H1 (cell line): Measurements from ENCODE around the gene STX8. TPM values are rescaled to one million over a fixed set of nuclear protein-coding genes. Genes with fewer than 3 reads are reported as not detected.

ENCODE experiments used
- CTCF ChIA-PET: fragments of 300-600 bp; sonication (Branson Sonifier 250); formaldehyde crosslinking; loops from one replicate; lab custom pipeline; 2021; ENCODE audit not compliant: partially characterized antibody; lab: Charles Lee
- POLR2A ChIA-PET: fragments of 300-600 bp; sonication (Branson Sonifier 250); formaldehyde crosslinking; loops from one replicate; lab custom pipeline; 2021; ENCODE audit warnings: inconsistent platforms; ENCODE audit not compliant: partially characterized antibody; lab: Charles Lee
- DNase-seq, 2 experiments: peaks; one replicate each; pipeline versions ENCODE4 v3.0.0 to v3.0.0-alpha.2; 2010 to 2022; ENCODE audit warnings: low spot score in 2 of 2, low read depth in 1 of 2, mixed read lengths in 1 of 2
- FAIRE-seq: peaks from 2 replicates; lab custom pipeline; 2011; peaks lifted over from hg19 to GRCh38; lab: Jason Lieb, UNC
- H2AFZ ChIP-seq: 2 replicates; pipeline ENCODE4 v1.8.1; 2012; ENCODE audit warnings: low read length, inconsistent platforms
- H2AK5ac ChIP-seq: 2 replicates; pipeline ENCODE4 v1.6.1; 2013; ENCODE audit warnings: low read depth, low read length
- H2BK120ac ChIP-seq: replicated peaks from 2 replicates; pipeline ENCODE3; 2013; ENCODE audit warnings: low read depth, low read length, inconsistent platforms
- H2BK12ac ChIP-seq: 2 replicates; pipeline ENCODE4 v1.6.1; 2013; ENCODE audit warnings: low read depth, low read length
- H2BK15ac ChIP-seq: 2 replicates; pipeline ENCODE4 v1.6.1; 2013; ENCODE audit warnings: low read length
- H2BK20ac ChIP-seq: 2 replicates; pipeline ENCODE4 v1.6.1; 2013; ENCODE audit warnings: low read length
- H2BK5ac ChIP-seq: 2 replicates; pipeline ENCODE4 v1.6.1; 2013; ENCODE audit warnings: low read depth, low read length
- H3K14ac ChIP-seq: 2 replicates; pipeline ENCODE4 v1.6.1; 2013; ENCODE audit warnings: inconsistent platforms; ENCODE audit not compliant: insufficient read length
- H3K18ac ChIP-seq: 2 replicates; pipeline ENCODE4 v1.6.1; 2013; ENCODE audit warnings: low read length; ENCODE audit errors: extremely low read depth
- H3K23ac ChIP-seq: 2 replicates; pipeline ENCODE4 v1.6.1; 2013; ENCODE audit warnings: inconsistent platforms; ENCODE audit not compliant: insufficient read length
- H3K23me2 ChIP-seq: 2 replicates; pipeline ENCODE4 v1.6.1; 2013; ENCODE audit warnings: low read depth, low read length
- H3K27ac ChIP-seq: 2 replicates; pipeline ENCODE4 v1.6.1; 2011; ENCODE audit warnings: low read depth, low read length, inconsistent platforms
- H3K27me3 ChIP-seq, 4 experiments: replicated peaks in 1 of 4; 1 replicate in 1 of 4; 2 replicates in 3 of 4; pipeline versions ENCODE4 v1.6.1 to v1.8.1; 2011 to 2013; ENCODE audit warnings: low read length in 3 of 4, mild to moderate bottlenecking in 3 of 4, inconsistent platforms in 2 of 4, mixed read lengths in 2 of 4, moderate library complexity in 1 of 4; ENCODE audit not compliant: control insufficient read depth in 3 of 4, insufficient read depth in 3 of 4; ENCODE audit errors: extremely low read depth in 1 of 4
- H3K36me3 ChIP-seq, 4 experiments: 2 replicates each; pipeline versions ENCODE4 v1.6.1 to v1.8.1; 2011 to 2013; ENCODE audit warnings: mild to moderate bottlenecking in 4 of 4, low read length in 3 of 4, moderate library complexity in 2 of 4, control low read depth in 1 of 4, inconsistent platforms in 1 of 4; ENCODE audit not compliant: insufficient read depth in 4 of 4, control insufficient read depth in 2 of 4
- H3K4ac ChIP-seq: replicated peaks from 2 replicates; pipeline ENCODE3; 2013; ENCODE audit warnings: low read length, low read depth, mixed read lengths, inconsistent platforms; ENCODE audit not compliant: insufficient read length
- H3K4me1 ChIP-seq, 4 experiments: replicated peaks in 1 of 4; 1 replicate in 1 of 4; 2 replicates in 3 of 4; pipeline versions ENCODE4 v1.6.1 to v1.8.1; 2011 to 2013; ENCODE audit warnings: low read length in 3 of 4, inconsistent platforms in 2 of 4, mixed read lengths in 1 of 4; ENCODE audit not compliant: insufficient read depth in 4 of 4, control insufficient read depth in 3 of 4
- H3K4me2 ChIP-seq, 2 experiments: 2 replicates each; pipeline versions ENCODE4 v1.6.1 to v1.8.1; 2011 to 2013; ENCODE audit warnings: low read depth in 2 of 2, low read length in 2 of 2, control low read depth in 1 of 2, inconsistent platforms in 1 of 2, mild to moderate bottlenecking in 1 of 2; ENCODE audit not compliant: insufficient read depth in 1 of 2
- H3K4me3 ChIP-seq, 4 experiments: fragments of 200-600, 300-600 bp in 1 of 4; sonication (generic), shearing (Covaris generic), sonication (Bioruptor Twin) in 1 of 4; 2 replicates each; pipeline versions ENCODE4 v1.5.1 to v1.8.1; 2011 to 2016; ENCODE audit warnings: low read length in 4 of 4, low read depth in 3 of 4, control low read depth in 2 of 4, inconsistent platforms in 2 of 4, mild to moderate bottlenecking in 2 of 4, mixed read lengths in 1 of 4, moderate library complexity in 1 of 4; ENCODE audit not compliant: insufficient read depth in 2 of 4; ENCODE audit errors: extremely low read depth in 1 of 4
- H3K56ac ChIP-seq: replicated peaks from 2 replicates; pipeline ENCODE3; 2013; ENCODE audit warnings: low read depth, mild to moderate bottlenecking, mixed read lengths, low read length, inconsistent platforms; ENCODE audit not compliant: insufficient read length
- H3K79me1 ChIP-seq: 2 replicates; pipeline ENCODE4 v1.6.1; 2013; ENCODE audit warnings: low read depth, low read length, control low read depth
- H3K79me2 ChIP-seq, 2 experiments: 2 replicates each; pipeline versions ENCODE4 v1.6.1 to v1.8.1; 2012 to 2013; ENCODE audit warnings: low read length in 2 of 2, mild to moderate bottlenecking in 2 of 2, inconsistent platforms in 1 of 2; ENCODE audit not compliant: insufficient read depth in 2 of 2, control insufficient read depth in 1 of 2
- H3K9ac ChIP-seq, 4 experiments: replicated peaks in 1 of 4; 1 replicate in 1 of 4; 2 replicates in 3 of 4; pipeline versions ENCODE4 v1.6.1 to v1.8.1; 2011 to 2013; ENCODE audit warnings: low read depth in 3 of 4, low read length in 3 of 4, control low read depth in 2 of 4, mild to moderate bottlenecking in 2 of 4, moderate library complexity in 2 of 4, inconsistent platforms in 1 of 4; ENCODE audit errors: extremely low read depth in 1 of 4
- H3K9me3 ChIP-seq, 2 experiments: 2 replicates each; pipeline versions ENCODE4 v1.6.1 to v1.8.1; 2012 to 2013; ENCODE audit warnings: mild to moderate bottlenecking in 2 of 2, moderate library complexity in 2 of 2, control low read depth in 1 of 2, inconsistent platforms in 1 of 2, low read depth in 1 of 2, low read length in 1 of 2, mixed read lengths in 1 of 2; ENCODE audit not compliant: insufficient read depth in 2 of 2
- H4K20me1 ChIP-seq, 2 experiments: replicated peaks in 1 of 2; 2 replicates each; pipeline versions ENCODE3 to v1.8.1; 2011 to 2013; ENCODE audit warnings: inconsistent platforms in 2 of 2, low read length in 2 of 2, mild to moderate bottlenecking in 1 of 2; ENCODE audit not compliant: insufficient read depth in 2 of 2, control insufficient read depth in 1 of 2
- H4K5ac ChIP-seq: 2 replicates; pipeline ENCODE4 v1.6.1; 2013; ENCODE audit warnings: low read length, low read depth, mixed read lengths, inconsistent platforms; ENCODE audit not compliant: insufficient read length
- H4K8ac ChIP-seq: 2 replicates; pipeline ENCODE4 v1.8.0; 2013; ENCODE audit warnings: mild to moderate bottlenecking, moderate library complexity, low read length, inconsistent platforms; ENCODE audit not compliant: insufficient read depth; ENCODE audit errors: extremely low read depth
- H4K91ac ChIP-seq: replicated peaks from 2 replicates; pipeline ENCODE3; 2013; ENCODE audit warnings: low read length, mixed read lengths, inconsistent platforms; ENCODE audit not compliant: insufficient read length
- ATF2 ChIP-seq: IDR thresholded peaks from 2 replicates; pipeline ENCODE4 v1.6.1; 2012; ENCODE audit warnings: low read length, inconsistent platforms
- ATF3 ChIP-seq: IDR thresholded peaks from 2 replicates; pipeline ENCODE4 v1.6.1; 2011; ENCODE audit warnings: low read depth, mild to moderate bottlenecking, low read length; ENCODE audit not compliant: insufficient read depth
- EZH2 ChIP-seq: fragments of 200-600 bp; sonication (generic); IDR thresholded peaks from 2 replicates; pipeline ENCODE4 v1.7.1; 2012; ENCODE audit warnings: low read depth, mild to moderate bottlenecking, moderate library complexity, low read length, inconsistent platforms; ENCODE audit not compliant: severe bottlenecking
- GABPA ChIP-seq: IDR thresholded peaks from 2 replicates; pipeline ENCODE4 v1.6.1; 2011; ENCODE audit warnings: mild to moderate bottlenecking, low read length, moderate library complexity, borderline replicate concordance; ENCODE audit not compliant: insufficient read depth
- KDM4A ChIP-seq: IDR thresholded peaks from one replicate; pipeline ENCODE4 v1.7.1; 2012; ENCODE audit warnings: low read depth, mild to moderate bottlenecking, moderate library complexity, low read length, inconsistent platforms; ENCODE audit not compliant: severe bottlenecking
- SP4 ChIP-seq: IDR thresholded peaks from 2 replicates; pipeline ENCODE4 v1.6.1; 2012; ENCODE audit warnings: low read length, inconsistent platforms
- TAF1 ChIP-seq: IDR thresholded peaks from 2 replicates; pipeline ENCODE4 v1.6.1; 2011; ENCODE audit warnings: mild to moderate bottlenecking, low read depth, low read length
- WGBS, 2 experiments: shearing (Covaris generic) in 1 of 2; methylation state at CpG; one replicate each; pipeline versions ENCODE4 v1.1.6 to v1.1.7; 2013 to 2015; ENCODE audit warnings: low lambda C conversion rate in 2 of 2, mixed read lengths in 2 of 2, inconsistent platforms in 1 of 2, low coverage in 1 of 2, missing lambda C conversion rate in 1 of 2; ENCODE audit not compliant: insufficient replicate concordance in 2 of 2, insufficient coverage in 1 of 2, insufficient read length in 1 of 2; ENCODE audit errors: extremely low coverage in 1 of 2, missing lambda C conversion rate in 1 of 2; 5-methylcytosine and 5-hydroxymethylcytosine counted together
- polyA plus RNA-seq, 7 experiments: library from polyadenylated mRNA; depleted of rRNA in 3 of 7; stranded (reverse) in 5 of 7; unstranded in 2 of 7; fragments of >200 nt in 5 of 7; fragments of 200-250 nt in 2 of 7; gene quantifications; 1 replicate in 5 of 7; 2 replicates in 1 of 7; 4 replicates in 1 of 7; pipeline versions ENCODE4 v1.2.1 to v1.2.3, GENCODE V29; 2011 to 2013; ENCODE audit warnings: missing spikeins in 2 of 7, mixed read lengths in 2 of 7
- total RNA-seq: library from RNA; stranded (reverse); fragmentation: NEBNext Ultra II Directional; extraction: Animal tissue kit (Norgen Biotek cat#: 25700); gene quantifications from 2 replicates; pipeline ENCODE4 v1.2.1, GENCODE V29; 2021
- TF ChIP-seq, protein P1 (sequence below): IDR thresholded peaks from 2 replicates; pipeline ENCODE4 v1.6.1; 2011; ENCODE audit warnings: low read length, improper control_type of control experiment

The STX8 gene
- total and polyA plus RNA-seq, 2 of the 8 experiments (the other 6 are each of a cell fraction or from before 2014, with no cell fraction given): 22.8 to 42.5 TPM

GRCh38 chr17:9419932-9420453 lies 155.6 kb downstream of the STX8 start:
- 96% methylated on average over 10 of the region's 10 CpGs; no CpG with 5 or more reads in 1 of the 2 experiments for WGBS, 2 experiments
- Histone ChIP-seq H3K23ac (no peak overlapping the region), H3K14ac (no peak overlapping the region), H2BK15ac (no peak overlapping the region), H3K9me3 (0 out of 4 replicates have a peak, but pooled peaks cover 2 to 3% of the 10 kb centered on the region in 2 experiments), H3K23me2 (no peaks in the 10 kb centered on the region; the same call in 1 of the 2 replicates), H2BK12ac (no peak overlapping the region), H4K20me1 (no peaks in the 10 kb centered on the region), H2AFZ (no peak overlapping the region), H3K4ac (no peak overlapping the region), H3K27me3 (no peaks in the 10 kb centered on the region), H3K79me1 (no peaks in the 10 kb centered on the region), H3K4me1 (peaks cover 6 to 9% (median 7%) of the 10 kb centered on the region in 4 experiments; a peak in 6 of 7 replicates), H3K4me2 (no peak overlapping the region), H2AK5ac (no peak overlapping the region), H4K5ac (no peak overlapping the region), H2BK5ac (no peak overlapping the region), H4K8ac (no peak overlapping the region), H3K36me3 (no peaks in the 10 kb centered on the region), H2BK120ac (no peak overlapping the region), H3K4me3 (no peak overlapping the region), H3K56ac (no peak overlapping the region), H3K79me2 (no peaks in the 10 kb centered on the region), H3K18ac (no peak overlapping the region), H3K9ac (no peak overlapping the region), H4K91ac (no peak overlapping the region), H3K27ac (no peak overlapping the region), H2BK20ac (no peak overlapping the region)
- DNase-seq (no peak), FAIRE-seq (no peak)
- CTCF ChIA-PET: interaction anchor here (0.6 to 1.7 kb wide), 2 partner anchors 18 to 19 kb away, joined by 3 to 5 read pairs; no protein-coding TSS in a partner anchor
- POLR2A ChIA-PET: no interaction called here
- no peak for TF ChIP-seq SP4
- TF ChIP-seq TAF1: no peak
- TF ChIP-seq EZH2: no peak
- no peak for TF ChIP-seq KDM4A
- TF ChIP-seq ATF3: no peak
- TF ChIP-seq ATF2: no peak
- TF ChIP-seq GABPA: no peak
- TF ChIP-seq, protein P1, sequence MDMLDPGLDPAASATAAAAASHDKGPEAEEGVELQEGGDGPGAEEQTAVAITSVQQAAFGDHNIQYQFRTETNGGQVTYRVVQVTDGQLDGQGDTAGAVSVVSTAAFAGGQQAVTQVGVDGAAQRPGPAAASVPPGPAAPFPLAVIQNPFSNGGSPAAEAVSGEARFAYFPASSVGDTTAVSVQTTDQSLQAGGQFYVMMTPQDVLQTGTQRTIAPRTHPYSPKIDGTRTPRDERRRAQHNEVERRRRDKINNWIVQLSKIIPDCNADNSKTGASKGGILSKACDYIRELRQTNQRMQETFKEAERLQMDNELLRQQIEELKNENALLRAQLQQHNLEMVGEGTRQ: no peak
